AG04450 (cell line): Measurements from ENCODE around the gene COA7. TPM values are rescaled to one million over a fixed set of nuclear protein-coding genes. Genes with fewer than 3 reads are reported as not detected.

Source experiments
- CTCF ChIA-PET: fragments of 300-600, 350-600 bp; formaldehyde crosslinking; extraction: SDS; loops from one replicate; lab custom pipeline; 2022; ENCODE audit warnings: antibody characterized with exemption, inconsistent platforms; lab: Charles Lee
- POLR2A ChIA-PET: fragments of 350-600 bp; formaldehyde crosslinking; extraction: SDS; loops from one replicate; lab custom pipeline; 2021; ENCODE audit warnings: antibody characterized with exemption, inconsistent platforms; lab: Yijun Ruan, JAX
- DNase-seq: peaks from one replicate; pipeline ENCODE4 v3.0.0-alpha.2; 2011; ENCODE audit warnings: low read depth, low spot score
- H3K27ac ChIP-seq: one replicate; pipeline ENCODE4 v1.5.1; 2012; ENCODE audit warnings: low read depth, low read length, control low read depth
- H3K27me3 ChIP-seq: one replicate; pipeline ENCODE4 v1.6.0; 2012; ENCODE audit warnings: low read length; ENCODE audit not compliant: control insufficient read depth, insufficient read depth
- H3K4me3 ChIP-seq: 2 replicates; pipeline ENCODE4 v1.5.1; 2011; ENCODE audit warnings: mild to moderate bottlenecking, low read depth, low read length, control low read depth
- H3K9me3 ChIP-seq: 2 replicates; pipeline ENCODE4 v1.5.1; 2012; ENCODE audit warnings: low read length; ENCODE audit not compliant: control insufficient read depth, insufficient read depth
- CTCF ChIP-seq: IDR thresholded peaks from 2 replicates; pipeline ENCODE4 v1.5.1; 2011; ENCODE audit warnings: low read depth, low read length, control low read depth, inconsistent platforms
- polyA plus RNA-seq: library from polyadenylated mRNA; depleted of rRNA; stranded (reverse); fragments of >200 nt; gene quantifications from 2 replicates; pipeline ENCODE4 v1.2.3, GENCODE V29; 2011

The COA7 gene
- polyA plus RNA-seq, 1 experiment: 12.0 TPM

- Histone ChIP-seq H3K27me3 (no peaks in the 10 kb centered on the region), H3K4me3 (no peak overlapping the region), H3K9me3 (no peaks in the 10 kb centered on the region), H3K27ac (no peak overlapping the region)
- ChIA-PET CTCF (no interaction called here), POLR2A (no interaction called here)
- no peak for TF ChIP-seq CTCF
- no peak for DNase-seq
These were observed 23.4 kb downstream of the COA7 start for GRCh38 chr1:52674497-52675384.

DNA sequence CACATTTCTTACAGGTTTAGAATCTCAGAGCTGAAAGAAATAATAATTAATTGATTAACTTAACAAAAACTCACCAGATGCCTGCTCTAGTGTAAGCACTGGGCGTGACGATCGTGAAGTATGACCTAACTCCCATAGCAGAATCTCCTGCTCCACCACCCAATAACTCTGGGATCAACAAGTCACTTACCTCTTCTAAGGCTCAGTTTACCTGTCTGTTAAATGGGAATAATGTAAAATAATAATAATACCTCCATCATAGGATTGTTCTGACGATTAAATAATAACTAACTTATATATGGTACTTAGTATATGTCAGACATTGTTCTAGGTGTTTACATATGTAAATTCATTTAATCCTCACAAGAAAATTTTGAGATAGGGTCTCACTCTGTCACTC lies 24.6 kb downstream of the COA7 start:
- no peak for TF ChIP-seq CTCF
- no peaks in the 10 kb centered on the region for H3K27me3 ChIP-seq
- no peak overlapping the region for H3K4me3 ChIP-seq
- ChIA-PET CTCF (no interaction called here), POLR2A (no interaction called here)
- H3K27ac ChIP-seq: no peak overlapping the region
- no peaks in the 10 kb centered on the region for H3K9me3 ChIP-seq
- DNase-seq: no peak

- DNase-seq: no peak
- ChIA-PET POLR2A (no interaction called here), CTCF (no interaction called here)
- no peak for TF ChIP-seq CTCF
- Histone ChIP-seq H3K27ac (no peak overlapping the region), H3K27me3 (no peaks in the 10 kb centered on the region), H3K9me3 (no peaks in the 10 kb centered on the region), H3K4me3 (no peak overlapping the region)
These were observed 25.2 kb downstream of the COA7 start for GRCh38 chr1:52672946-52673345.

DNA sequence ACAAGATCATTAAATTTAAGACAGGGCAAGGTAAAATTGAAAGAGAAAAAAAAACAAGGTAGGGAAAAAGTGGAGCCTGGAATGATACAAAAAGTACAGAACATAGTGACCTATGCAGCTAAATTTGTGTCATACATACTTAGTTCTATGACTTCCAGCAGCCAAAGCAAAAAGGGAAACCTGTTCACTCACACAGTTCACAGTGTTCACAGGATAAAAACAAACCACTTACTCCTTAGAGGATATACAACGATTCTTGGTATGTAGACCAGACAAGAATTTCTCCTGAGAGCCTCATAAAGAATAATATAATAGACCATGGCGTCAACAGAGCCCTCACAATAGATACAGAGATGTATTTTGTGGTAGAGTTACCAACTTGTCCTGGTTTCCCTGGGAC lies 27.5 kb downstream of the COA7 start:
- DNase-seq: no peak
- POLR2A ChIA-PET: interaction anchor here (0.6 to 0.7 kb wide), 2 partner anchors 30 to 292 kb away, joined by 3 to 4 read pairs; no protein-coding TSS in a partner anchor
- CTCF ChIA-PET: no interaction called here

More for the DNA sequence above, 27.5 kb downstream of the COA7 start:
- H3K4me3 ChIP-seq: no peak overlapping the region
- no peak for TF ChIP-seq CTCF
- H3K27me3 ChIP-seq: no peaks in the 10 kb centered on the region
- no peak overlapping the region for H3K27ac ChIP-seq
- H3K9me3 ChIP-seq: no peaks in the 10 kb centered on the region
